NCI-H446 treated with DMSO at 0.1 percent for 48 hours (cell line): ENCODE results near the gene LEUTX.

Source experiments
- DNase-seq: peaks from one replicate; lab custom pipeline; 2025; lab: John Stamatoyannopoulos, UW

The LEUTX gene

GRCh38 chr19:39824143-39825092 lies 45.8 kb downstream of the LEUTX start:
- peak; percentile 86 for DNase-seq

- DNase-seq: no peak
These were observed 46.4 kb downstream of the LEUTX start for GRCh38 chr19:39825093-39825463.

- DNase-seq: no peak
These were observed 47.0 kb downstream of the LEUTX start for GRCh38 chr19:39825531-39826076.

GRCh38 chr19:39826311-39826945 lies 47.8 kb downstream of the LEUTX start:
- no peak for DNase-seq

GRCh38 chr19:39827216-39827615 lies 48.6 kb downstream of the LEUTX start:
- DNase-seq: no peak

GRCh38 chr19:39828015-39828653 lies 49.5 kb downstream of the LEUTX start:
- no peak for DNase-seq

GRCh38 chr19:39828654-39829032 lies 50.0 kb downstream of the LEUTX start:
- no peak for DNase-seq

GRCh38 chr19:39829702-39830275 lies 51.1 kb downstream of the LEUTX start:
- no peak for DNase-seq

- no peak for DNase-seq
These were observed 51.8 kb downstream of the LEUTX start for GRCh38 chr19:39830406-39830805.

- no peak for DNase-seq
These were observed 52.2 kb downstream of the LEUTX start for GRCh38 chr19:39830847-39831246.

GRCh38 chr19:39831679-39832078 lies 53.0 kb downstream of the LEUTX start:
- no peak for DNase-seq

- DNase-seq: no peak
These were observed 53.9 kb downstream of the LEUTX start for GRCh38 chr19:39832341-39833083.

GRCh38 chr19:39833160-39833463 lies 54.5 kb downstream of the LEUTX start:
- DNase-seq: no peak

- DNase-seq: peak; percentile 87
These were observed 55.0 kb downstream of the LEUTX start, which contains the start of gene DYRK1B for GRCh38 chr19:39833464-39834286. Gene DYRK1B (minus strand): TSS chr19:39834162. CDS start chr19:39831867, 2,295 bp downstream.

- no peak for DNase-seq
These were observed 55.7 kb downstream of the LEUTX start for GRCh38 chr19:39834287-39834841.
